Fibroblast of gingiva (primary cell): ENCODE data around the gene TMEM59L.
A peak's percentile ranks its signal among the peaks of the same experiment; 100 is the strongest.
"Not testable (repeated sequence)": the region's sequence is repeated elsewhere in the genome, so short reads cannot be mapped to it uniquely, and the experiment has no call there.

ENCODE experiments used
- DNase-seq: peaks from one replicate; pipeline ENCODE4 v3.0.0-alpha.2; 2011; ENCODE audit warnings: low read depth

TMEM59L gene

GRCh38 chr19:18612772-18613588, at the start of gene TMEM59L:
TSS of gene TMEM59L (plus strand) at chr19:18612870. CDS start at chr19:18612959, 89 bp downstream.
- no peak for DNase-seq

GRCh38 chr19:18566953-18567352, 45.7 kb upstream of the TMEM59L start:
- DNase-seq = no peak

- no peak for DNase-seq
Measured at GRCh38 chr19:18568367-18568766, 44.3 kb upstream of the TMEM59L start.

- peak; percentile 96 for DNase-seq
Measured at GRCh38 chr19:18571564-18572344, 40.9 kb upstream of the TMEM59L start, which contains the start of gene UBA52. TSS of gene UBA52 (plus strand) at chr19:18571857. CDS start at chr19:18573301, 1,444 bp downstream.

- DNase-seq = no peak
Measured at GRCh38 chr19:18574691-18575291, 37.9 kb upstream of the TMEM59L start.

- no peak for DNase-seq
Measured at GRCh38 chr19:18576383-18576782, 36.3 kb upstream of the TMEM59L start.

- no peak for DNase-seq
Measured at GRCh38 chr19:18577365-18577914, 35.2 kb upstream of the TMEM59L start.

- DNase-seq = no peak
Measured at GRCh38 chr19:18580311-18580710, 32.4 kb upstream of the TMEM59L start.

- no peak for DNase-seq
Measured at GRCh38 chr19:18586306-18586705, 26.4 kb upstream of the TMEM59L start.

GRCh38 chr19:18587561-18587960, 25.1 kb upstream of the TMEM59L start:
- DNase-seq = no peak

GRCh38 chr19:18587962-18588610, 24.6 kb upstream of the TMEM59L start:
- DNase-seq = no peak

GRCh38 chr19:18588611-18589379, 23.9 kb upstream of the TMEM59L start, which contains the start of gene REX1BD:
TSS of gene REX1BD (plus strand) at chr19:18588798. CDS start at chr19:18588802, 4 bp downstream.
- peak; percentile 80 for DNase-seq

- peak; percentile 65 for DNase-seq
Measured at GRCh38 chr19:18589380-18590272, 23.0 kb upstream of the TMEM59L start.

- peak; percentile 89 for DNase-seq
Measured at GRCh38 chr19:18590273-18591272, 22.1 kb upstream of the TMEM59L start.

- DNase-seq = peak; percentile 96
Measured at GRCh38 chr19:18591735-18592385, 20.8 kb upstream of the TMEM59L start.

- DNase-seq = not testable (repeated sequence)
Measured at GRCh38 chr19:18592732-18593131, 19.9 kb upstream of the TMEM59L start.

GRCh38 chr19:18593367-18594095, 19.1 kb upstream of the TMEM59L start:
- DNase-seq = no peak
